ENCODE results near the gene TNIK.

- no peak for TF ChIP-seq CTCF (IDR thresholded peaks at IDR 0.05)
- TF ChIP-seq POLR2A (IDR thresholded peaks at IDR 0.05): no peak
- no peak for TF ChIP-seq POLR2AphosphoS5 (IDR thresholded peaks at IDR 0.05)
Measured at GRCh38 chr3:171353423-171353822, 106.8 kb downstream of the TNIK start.

All from breast epithelium (tissue), 3 donors.